GM19025 (cell line): ENCODE measurements around the gene GPRIN2.
"Not testable (repeated sequence)": the region's sequence is repeated elsewhere in the genome, so short reads cannot be mapped to it uniquely, and the experiment has no call there.

Experiments
- ATAC-seq: cut with Tn5 transposase; IDR thresholded peaks from one replicate; pipeline ENCODE4 v1.9.1; 2021; ENCODE audit warnings: mild to moderate bottlenecking, low read depth, moderate library complexity; ENCODE audit not compliant: unreplicated experiment

The GPRIN2 gene

DNA sequence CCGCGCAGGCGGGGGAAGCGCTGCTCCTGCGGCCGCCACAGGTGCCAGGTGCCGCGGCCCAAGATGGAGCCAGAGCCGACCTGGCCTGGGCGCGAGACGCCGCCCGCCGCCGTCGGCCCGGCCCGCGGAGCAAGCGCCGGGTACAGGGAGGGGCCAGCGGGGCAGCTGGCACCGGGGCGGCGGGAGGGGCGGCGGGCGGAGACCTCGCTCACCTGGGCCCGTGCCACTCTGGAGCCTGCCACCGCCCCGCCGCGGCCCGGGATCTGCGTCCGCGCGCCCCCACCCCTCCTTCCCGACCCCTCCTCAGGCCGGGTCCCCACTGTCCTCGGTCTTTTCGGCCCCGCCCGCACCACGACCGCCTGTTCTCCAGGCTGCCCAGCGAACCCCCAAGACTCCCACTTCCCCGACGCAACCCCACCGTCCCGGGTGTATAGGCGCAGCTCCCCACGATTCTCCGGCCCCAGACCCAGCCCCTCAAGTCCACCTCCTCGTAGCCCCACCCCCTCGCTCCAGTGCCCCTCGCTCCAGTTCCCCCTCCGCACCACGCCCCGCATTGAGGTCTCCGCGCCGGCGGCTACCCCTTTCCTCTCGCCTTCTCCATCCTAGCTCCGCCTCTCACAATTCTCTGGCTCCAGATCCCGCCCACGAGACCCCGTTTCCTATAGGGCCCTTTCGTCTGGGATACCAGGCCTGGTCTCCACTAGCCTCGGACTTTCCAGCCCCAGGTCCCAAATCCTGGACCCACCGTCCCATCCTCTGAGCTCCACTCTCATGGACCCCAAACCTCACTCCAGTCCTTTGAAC, at the start of gene GPRIN2:
GPRIN2 (minus strand) TSS at position 144 of the 804 bp plus-strand sequence. CDS start 5,922 bp downstream, outside the sequence.
- no peak for ATAC-seq

DNA sequence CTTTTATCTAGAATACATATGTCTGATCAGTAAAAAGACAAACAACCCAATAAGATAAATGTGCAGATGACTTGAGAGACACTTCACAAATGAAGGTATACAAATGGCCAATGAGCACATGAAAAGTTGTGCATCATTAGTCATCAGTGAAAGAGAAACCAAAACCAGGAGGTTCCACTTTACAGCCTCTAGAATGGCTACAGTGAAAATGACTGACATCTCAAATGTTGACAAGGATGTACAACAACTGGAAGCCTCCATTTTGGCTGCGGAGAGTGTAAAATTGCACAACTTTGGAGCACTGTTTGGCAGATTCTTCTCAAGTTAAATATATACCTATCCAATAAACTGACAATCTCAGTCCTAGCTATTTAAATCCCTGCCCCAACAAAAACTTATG, 44.1 kb upstream of the GPRIN2 start:
- ATAC-seq, result peak; percentile 52

DNA sequence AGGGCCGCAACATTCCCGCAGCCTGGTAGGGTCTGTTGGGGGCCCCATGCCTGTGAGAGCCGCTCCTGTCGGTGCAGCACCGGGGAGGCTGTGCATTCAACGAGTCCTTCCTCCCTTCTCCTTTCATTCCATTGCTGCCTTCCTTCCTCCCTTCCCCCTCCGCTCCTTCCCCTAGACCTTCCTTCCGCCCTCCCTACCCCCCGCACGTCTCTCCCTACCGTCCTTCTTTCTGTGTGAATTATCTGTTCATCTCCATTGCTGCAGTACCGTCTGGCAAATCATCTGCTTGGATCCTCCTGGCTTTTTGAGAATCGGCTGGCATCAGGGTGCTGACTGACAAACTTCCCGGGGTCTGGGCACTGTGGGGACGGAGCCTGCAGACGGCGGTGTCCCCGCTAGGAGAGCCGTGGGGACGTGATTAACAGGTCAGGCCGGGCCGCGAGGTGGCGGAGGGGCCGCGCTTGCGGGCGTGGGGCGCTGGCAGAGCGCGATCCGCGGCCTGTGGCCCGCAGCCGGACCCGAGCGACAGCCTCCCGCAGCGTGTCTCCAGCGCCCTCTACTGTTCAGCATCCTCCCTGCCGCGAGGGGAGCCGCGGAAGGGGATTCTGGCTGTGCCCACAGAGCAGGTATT, 41.3 kb upstream of the GPRIN2 start:
- peak; percentile 76 for ATAC-seq

DNA sequence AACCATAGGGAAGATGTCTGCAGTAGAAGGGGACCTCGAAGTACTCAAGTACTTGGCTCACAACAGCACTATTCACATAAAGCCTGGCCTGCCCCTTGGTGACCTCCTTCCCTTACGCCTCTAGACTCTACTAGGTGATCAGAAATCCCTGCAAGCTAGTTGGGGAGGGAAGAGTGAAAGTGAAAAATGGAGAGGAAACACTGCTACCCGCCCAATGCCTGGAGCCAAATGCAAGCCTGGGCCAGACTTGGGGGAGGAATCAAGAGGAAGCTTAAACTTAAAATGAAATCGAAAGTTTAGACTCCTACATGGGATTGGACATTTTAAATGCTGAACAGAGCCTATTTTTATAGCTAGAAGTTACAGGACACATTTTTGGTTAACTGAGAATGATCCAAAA, 40.1 kb upstream of the GPRIN2 start:
- not testable (repeated sequence) for ATAC-seq

DNA sequence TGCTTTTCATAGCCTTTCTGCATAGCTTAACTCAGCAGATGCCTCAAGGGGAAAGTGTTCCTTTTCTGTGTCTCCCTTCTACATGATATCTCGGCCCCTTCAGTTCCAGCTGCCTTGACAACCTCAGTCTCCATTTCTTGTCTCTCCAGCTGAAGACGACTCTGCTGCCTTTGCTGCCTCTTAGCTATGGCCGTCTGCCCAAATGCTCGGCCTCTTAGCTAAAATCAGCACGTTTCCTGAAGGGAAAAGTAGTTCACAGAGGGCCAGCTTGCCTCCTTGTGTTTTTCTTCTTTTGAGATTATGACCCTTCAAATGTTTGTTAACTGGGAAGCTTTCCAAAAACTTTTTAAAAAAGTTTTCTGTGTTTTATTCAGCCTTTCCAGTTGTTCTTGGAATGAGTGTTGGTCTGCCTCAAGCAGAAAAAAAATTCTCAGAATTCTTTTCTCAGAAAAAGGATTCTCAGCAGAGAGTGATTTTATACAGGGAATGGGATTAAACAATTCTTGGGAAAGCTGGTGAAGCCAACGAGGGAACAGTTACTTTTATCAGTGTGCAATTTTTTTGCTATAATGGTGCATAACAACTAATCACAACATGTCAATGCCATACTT, 38.1 kb upstream of the GPRIN2 start:
- not testable (repeated sequence) for ATAC-seq

DNA sequence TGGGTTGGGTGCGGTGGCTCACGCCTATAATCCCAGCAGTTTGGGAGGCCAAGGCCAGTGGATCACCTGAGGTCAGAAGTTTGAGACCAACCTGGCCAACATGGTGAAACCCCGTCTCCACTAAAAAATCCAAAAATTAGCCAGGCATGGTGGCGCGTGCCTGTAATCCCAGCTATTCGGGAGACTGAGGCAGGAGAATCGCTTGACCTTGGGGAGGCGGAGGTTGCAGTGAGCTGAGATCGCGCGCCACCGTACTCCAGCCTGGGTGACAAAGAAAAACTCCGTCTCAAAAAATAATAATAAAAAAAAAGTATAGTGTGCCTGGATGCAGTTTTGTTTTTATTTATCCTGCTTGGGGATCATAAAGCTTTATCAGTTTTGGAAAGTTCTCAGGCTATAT, 36.8 kb upstream of the GPRIN2 start:
- not testable (repeated sequence) for ATAC-seq

DNA sequence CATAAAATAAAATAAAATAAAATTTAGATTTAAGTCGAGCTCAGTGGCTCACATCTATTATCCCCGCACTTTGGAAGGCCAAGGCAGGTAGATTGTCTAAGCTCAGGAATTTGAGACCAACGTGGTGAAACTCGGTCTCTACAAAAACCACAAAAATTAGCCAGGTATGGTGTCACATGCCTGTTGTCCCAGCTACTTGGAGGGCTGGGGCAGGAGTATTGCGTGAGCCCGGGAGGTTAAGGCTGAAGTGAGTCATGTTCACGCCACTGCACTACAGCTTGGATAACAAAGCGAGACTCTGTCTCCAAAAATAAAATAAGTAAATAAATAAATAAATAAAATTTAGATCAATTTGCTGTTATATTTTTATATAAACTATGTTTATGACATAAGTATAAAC, 34.6 kb upstream of the GPRIN2 start:
- ATAC-seq, result not testable (repeated sequence)

DNA sequence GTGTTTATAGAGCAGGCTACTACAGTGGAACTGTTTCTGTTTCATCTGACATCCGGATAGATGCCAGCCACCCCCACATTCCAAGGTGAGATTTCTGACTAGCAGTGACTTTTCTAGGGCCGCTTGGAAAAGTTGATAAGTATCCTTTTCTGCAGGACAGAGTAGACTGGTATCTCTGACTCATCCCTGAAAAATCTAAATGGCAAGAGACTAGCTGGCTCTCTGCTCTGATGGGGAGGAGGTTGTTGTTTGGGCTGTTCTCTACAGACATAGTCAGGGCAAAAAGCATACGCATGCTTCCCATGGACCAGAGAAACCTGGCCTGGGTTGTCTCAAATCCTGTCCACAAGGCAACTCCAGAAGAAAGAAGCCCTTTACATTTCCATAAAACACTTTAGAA, 33.1 kb upstream of the GPRIN2 start:
- ATAC-seq, result not testable (repeated sequence)

DNA sequence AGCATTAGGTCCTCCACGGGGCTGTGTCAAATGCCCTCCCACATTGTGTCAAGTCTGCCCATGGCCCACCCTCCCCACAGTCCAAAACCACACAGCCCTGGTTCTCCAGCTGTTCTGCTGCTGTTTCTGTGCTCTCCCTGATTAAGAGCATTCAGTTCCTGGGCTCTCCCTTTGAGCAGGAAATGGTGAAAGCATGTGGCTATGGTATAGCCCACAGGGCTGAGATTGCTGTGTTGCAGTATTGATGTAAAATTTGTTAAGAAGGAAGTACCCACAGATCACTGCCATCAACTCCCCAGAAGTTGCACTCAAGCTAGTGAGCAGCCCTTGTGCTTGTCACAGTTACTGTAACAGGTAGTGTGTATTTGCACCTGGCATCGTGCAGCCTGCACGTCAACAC, 31.8 kb upstream of the GPRIN2 start:
- ATAC-seq, result not testable (repeated sequence)

DNA sequence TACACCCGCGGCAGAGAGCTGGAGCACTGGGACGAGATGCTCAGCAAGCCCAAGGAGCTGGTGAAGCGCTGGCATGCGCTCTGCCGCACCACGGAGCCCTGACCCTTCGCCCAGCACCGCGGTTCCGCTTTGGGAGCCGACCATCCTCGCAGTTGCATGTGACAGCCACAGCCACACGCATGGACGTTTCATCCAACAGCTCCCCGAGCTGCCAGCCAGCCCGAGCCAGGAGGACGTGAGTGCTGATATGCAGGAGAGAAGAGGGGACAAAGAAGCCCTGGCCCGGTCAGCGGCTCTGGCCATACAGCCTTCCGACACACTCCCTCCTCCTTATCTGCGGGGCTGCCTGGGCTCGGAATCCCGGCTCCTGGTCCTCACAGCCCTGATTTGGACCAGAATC, 31.1 kb upstream of the GPRIN2 start:
- not testable (repeated sequence) for ATAC-seq

DNA sequence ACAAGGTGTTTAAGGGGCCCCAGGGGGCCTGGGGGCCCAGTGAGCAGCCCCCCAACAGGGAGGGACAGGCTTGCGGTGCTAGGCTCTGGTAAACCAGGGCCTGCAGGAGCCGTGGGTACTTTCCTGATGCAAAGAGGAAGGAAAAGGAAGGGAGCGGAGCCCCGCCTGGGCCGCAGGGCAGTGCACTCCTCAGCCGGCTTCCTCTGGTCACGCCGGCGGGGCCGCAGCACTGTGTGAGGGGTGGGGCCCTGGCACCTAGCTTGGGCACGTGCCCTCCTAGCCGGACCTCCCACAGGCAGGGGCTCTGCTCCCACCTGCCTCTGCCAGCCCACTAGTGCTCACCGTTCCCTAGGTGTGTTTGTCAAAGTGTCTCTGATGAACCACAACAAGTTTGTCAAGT, 28.8 kb upstream of the GPRIN2 start:
- ATAC-seq, result not testable (repeated sequence)

DNA sequence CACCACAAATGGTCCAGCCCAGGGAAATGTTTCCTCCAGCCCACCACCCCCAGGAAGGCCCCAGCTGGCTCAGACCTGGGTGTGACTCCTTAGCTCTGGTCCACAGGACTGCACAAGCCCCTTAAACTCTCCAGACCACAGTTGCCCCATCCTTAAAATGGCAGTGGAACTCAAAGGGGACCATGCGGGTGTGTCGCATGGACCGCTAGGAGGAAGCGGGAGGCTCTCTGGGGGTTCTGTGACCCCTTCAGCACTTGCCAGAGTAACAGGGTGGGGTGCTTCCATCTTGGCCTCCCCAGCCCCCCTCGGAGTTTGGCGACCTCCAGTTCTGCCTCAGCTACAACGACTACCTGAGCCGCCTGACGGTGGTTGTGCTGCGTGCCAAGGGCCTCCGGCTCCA, 27.7 kb upstream of the GPRIN2 start:
- ATAC-seq, result not testable (repeated sequence)

DNA sequence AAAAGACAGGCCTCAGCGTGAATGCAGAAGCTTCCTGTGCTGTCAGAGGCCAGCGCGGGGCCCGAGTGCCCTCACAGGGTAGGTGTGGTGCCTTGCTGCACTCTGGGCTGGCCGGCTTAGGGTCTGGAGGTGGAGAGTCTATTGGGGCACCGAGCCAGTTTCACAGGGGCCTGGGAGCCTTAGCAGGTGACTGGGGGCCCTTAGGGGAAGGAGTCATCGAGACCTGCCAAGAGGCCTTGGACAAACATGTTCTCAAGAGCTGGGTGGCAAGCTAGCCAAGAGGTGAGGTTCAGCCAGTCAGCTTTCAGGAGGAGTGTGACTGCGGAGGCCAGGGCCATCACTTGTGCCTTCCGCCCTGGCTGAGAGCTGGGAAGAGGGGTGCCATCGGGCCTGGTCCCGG, 26.1 kb upstream of the GPRIN2 start:
- not testable (repeated sequence) for ATAC-seq

DNA sequence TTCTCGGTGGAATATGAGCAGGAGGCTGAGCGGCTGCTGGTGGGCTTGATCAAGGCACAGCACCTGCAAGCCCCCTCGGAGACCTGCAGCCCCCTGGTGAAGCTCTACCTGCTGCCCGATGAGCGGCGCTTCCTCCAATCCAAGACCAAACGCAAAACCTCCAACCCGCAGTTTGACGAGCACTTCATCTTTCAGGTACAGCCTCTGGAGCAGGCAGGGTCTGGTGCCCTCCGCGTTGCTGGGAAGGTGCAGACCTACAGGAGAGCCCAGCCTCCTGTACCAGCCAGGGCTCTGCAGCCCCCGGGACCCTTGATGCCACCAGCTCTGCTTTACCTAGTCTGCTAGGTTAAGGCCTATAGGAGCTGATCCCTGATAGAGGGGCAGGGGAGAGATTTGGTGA, 25.5 kb upstream of the GPRIN2 start:
- ATAC-seq, result not testable (repeated sequence)

DNA sequence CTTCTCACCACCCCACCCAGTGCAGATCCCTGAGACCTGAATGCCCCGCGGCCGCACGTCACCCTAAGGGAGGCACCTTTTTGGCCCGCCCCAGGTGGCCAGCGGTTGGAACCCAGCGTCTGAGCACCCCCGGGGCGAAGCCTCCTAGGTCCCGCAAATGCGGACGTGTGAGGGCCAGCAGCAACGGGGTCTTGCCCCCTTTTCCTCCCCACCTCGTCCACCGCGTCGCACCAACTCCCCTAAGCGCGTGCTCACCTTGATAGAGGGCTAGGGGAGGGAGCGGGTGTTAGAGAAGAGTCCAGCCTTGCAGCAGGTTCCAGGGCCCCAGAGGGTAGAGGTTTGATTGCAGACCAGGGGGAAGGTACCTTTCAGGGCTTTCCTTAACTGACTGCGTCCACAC, 22.9 kb upstream of the GPRIN2 start:
- ATAC-seq, result not testable (repeated sequence)

DNA sequence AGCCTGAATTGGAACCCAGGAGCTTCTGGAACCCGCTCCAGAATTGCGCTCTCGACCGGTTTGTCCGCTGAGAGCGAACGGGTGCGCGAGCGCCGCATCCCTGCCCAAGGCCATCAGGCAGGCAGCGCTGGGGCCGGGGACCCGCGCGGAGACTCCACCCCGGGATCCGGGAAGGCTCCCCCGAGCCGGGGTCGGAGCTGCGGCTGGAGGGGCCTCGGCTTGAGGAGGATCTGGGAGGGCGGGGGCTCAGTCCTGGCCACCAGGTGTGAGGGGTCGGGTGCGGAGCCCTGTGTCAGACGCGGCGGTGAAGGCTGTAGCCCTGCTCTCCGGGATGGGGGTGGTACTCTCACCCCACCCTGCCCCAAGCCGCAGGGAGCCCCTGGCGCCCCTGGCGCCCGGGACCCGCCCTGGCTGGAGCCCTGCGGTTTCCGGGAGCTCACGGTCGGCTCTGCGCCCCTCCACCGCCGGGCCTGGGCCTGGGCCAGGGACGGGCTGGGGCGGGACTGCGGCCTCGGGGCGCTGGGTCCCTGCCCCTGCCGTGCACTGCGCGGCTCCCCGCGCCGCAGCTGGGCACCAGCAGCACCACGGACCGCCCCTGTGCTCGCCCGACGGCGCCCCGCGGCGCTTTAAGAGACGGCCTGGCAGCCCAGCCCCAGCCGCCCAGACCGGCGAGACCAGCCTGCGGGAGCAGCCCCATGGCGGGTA, 22.2 kb upstream of the GPRIN2 start, which contains the start of gene SYT15:
SYT15 (plus strand) TSS at position 655 of the 705 bp plus-strand sequence; CDS start at position 696, 41 bp downstream.
- not testable (repeated sequence) for ATAC-seq

DNA sequence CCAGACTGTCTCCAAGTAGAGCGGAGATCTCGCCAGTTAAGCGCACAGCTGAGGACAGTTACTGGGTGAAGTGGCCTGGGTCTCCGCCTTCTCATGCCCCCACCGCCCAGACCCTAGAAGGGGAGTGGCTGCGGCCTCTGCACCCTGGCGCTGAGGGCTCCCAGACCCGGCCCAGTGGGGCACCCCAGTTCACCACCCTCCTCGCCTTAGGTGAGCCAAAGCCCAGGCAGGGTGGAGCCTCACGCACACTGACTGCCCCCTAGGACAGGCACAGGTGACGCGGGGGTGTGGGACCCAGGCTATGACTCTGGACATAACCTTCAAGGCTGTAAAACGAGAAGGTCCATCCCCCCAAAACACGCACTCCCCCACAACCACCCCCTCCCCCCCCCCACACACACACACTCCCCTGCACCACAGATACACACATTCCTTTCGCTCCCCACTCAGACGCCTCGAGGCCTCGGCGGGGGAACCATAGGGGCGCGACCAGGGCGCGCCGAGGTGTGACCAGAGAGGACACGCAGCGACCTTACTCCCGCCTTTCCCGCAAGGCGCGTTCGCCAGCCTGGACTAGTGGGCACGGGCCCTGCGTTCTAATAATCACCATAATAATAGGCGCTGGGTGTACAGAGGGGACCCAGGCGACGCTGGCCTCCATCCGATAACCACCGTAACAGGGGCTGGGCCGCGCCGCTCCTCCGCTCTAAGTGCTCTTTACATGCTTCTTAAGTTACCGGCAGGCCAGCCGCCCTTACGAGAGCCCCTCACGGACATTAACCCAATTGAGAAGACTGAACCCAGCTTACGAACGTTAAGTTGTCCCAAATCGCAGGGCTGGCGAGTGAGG, 21.4 kb upstream of the GPRIN2 start:
- not testable (repeated sequence) for ATAC-seq

DNA sequence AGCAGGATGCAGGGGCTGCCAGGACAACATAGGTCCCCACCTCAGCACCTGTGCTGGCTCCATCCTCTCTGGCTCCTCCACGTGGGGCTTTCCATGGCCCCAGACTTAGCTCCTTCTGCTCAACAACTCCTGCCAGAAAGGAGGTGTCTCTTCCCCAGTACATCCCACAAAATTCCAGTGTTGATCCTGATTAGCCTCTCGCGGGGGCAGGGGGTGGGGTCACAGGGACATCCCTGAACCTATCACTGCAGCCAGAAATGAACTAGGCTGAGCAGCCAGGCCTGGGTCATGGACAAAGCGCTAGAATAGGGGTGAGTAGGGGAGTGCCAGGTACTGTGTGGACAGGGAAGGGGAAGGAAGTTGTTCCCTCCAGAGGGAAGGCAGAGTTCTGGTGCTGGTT, 17.4 kb upstream of the GPRIN2 start:
- ATAC-seq, result not testable (repeated sequence)

DNA sequence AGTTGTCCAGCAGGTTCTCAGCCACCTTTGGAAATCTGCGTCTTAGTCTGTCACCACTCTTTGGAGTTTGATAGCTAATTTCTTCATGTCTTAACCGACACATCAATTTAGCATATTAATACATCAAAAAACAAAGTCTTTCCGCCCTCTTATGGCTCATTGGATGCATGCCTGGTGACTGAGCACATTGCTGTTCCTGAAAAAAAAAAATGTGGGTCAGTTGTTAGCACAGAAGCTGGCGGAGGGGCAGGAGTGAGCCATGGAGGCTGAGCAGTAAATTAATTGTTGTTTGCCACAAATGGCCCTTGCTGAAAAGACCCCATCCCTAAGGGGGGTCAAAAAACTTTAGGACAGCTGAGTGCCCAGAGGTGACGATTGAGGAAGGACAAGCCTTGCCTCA, 16.9 kb upstream of the GPRIN2 start:
- not testable (repeated sequence) for ATAC-seq

DNA sequence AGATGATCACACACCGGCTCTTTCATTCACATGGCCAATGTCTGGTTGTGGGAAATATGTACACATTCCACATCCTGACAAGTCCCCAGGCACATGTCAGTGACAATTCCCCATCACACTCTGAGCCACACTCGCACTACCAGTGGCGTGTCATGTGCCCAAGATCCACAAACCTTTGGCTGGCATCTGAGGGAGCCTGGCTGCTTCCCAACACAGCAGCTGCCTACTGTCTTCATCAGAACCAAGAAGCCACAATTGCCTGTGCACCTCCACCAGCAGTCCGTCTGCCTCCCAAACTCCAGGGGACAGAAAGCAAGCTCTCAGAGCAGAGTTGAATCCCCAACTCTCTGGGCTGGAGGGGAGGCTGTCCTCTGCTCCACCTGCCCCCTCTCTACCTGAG, 16.3 kb upstream of the GPRIN2 start:
- not testable (repeated sequence) for ATAC-seq
